Hematopoietic multipotent progenitor cell (in vitro differentiated cells): ENCODE results near the gene CFAP206. TPM values are rescaled to one million over a fixed set of nuclear protein-coding genes. Genes with fewer than 3 reads are reported as not detected.

Source experiments
- small RNA-seq: library from RNA; depleted of rRNA; stranded (forward); fragments of <200 nt; gene quantifications from one replicate; pipeline ENCODE3, GENCODE V24; 2012
- total RNA-seq: library from RNA; depleted of rRNA; stranded (reverse); fragments of >200 nt; gene quantifications from one replicate; pipeline ENCODE4 v1.2.3, GENCODE V29; 2012

The CFAP206 gene
- total RNA-seq, 1 donor, result under 0.01 TPM

Small RNAs within 50 kb of the gene (small RNA-seq; reads per million reads assigned to genes)
- not detected for gene AL049697.2
- not detected for gene RNU6-444P

Other genes starting within 250 kb of the CFAP206 start
- gene SMIM8, start 85.4 kb upstream of the CFAP206 start, total RNA-seq, result 3.5 TPM
- not detected for gene GJB7, start 78.7 kb upstream of the CFAP206 start, total RNA-seq
- gene C6orf163, start 63.2 kb upstream of the CFAP206 start, total RNA-seq, result 0.81 TPM
- gene SLC35A1, start 65.0 kb downstream of the CFAP206 start, total RNA-seq, result 10.5 TPM
- 7.0 TPM for gene RARS2, start 182.0 kb downstream of the CFAP206 start, total RNA-seq
- gene ORC3, start 182.2 kb downstream of the CFAP206 start, total RNA-seq, result 7.8 TPM